ENCODE measurements around the gene ARFGEF3.
"Not testable (repeated sequence)": the region's sequence is repeated elsewhere in the genome, so short reads cannot be mapped to it uniquely, and the experiment has no call there.

The ARFGEF3 gene

DNA sequence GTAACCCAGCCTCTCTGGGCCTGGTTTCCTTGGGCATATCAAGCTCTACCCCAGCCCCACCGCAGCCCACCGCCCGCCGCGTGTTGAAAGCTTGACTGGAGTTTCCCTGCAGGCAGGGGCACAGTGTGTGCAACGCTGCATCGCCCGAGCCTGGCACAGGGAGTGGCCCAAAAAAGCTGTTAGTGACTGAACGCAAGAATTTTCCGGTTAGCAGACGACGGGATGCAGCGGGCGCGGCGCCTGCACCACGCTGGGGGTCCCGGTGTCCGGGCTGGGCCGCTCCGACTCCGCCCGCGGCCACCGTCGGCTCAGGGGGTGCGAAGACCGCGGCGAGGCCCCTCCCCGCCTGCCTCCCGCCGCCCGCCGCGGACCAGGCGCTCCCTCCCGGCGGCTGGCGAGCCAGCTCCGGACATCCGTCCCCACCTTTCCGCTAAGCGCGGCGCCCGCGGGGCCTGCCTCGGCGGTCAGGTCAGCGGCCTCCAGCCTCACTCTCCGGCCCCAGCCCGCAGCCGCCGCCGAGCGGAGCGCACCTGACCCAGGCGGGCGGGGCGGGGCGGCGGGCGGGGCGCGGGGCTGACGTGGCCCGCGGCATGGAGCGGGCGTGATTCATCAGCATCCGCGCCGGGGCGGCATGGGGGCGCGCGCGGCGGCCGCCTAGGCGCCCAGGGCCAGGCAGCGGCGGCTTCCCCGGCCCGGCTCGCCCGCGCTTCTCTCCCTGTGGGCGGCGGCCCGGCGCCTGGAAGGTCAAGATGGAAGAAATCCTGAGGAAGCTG, at the start of gene ARFGEF3:
Gene ARFGEF3 (plus strand): TSS at position 602 of the 773 bp plus-strand sequence. CDS start 148 bp downstream, at position 750.
- peak within 1 kb of the TSS; percentile 3 for H3K27ac Mint-ChIP-seq
- H3K27me3 Mint-ChIP-seq (ENCODE audit: low read depth), result peaks cover 57% of the 10 kb centered on the region
- no peaks in the 10 kb centered on the region for H3K9me3 Mint-ChIP-seq
- peaks cover 5% of the 10 kb centered on the region for H3K36me3 Mint-ChIP-seq (ENCODE audit: low read depth)
- H3K4me1 Mint-ChIP-seq (ENCODE audit: low read depth), result peaks cover 10% of the 10 kb centered on the region
- peak within 1 kb of the TSS; percentile 49 for H3K4me3 Mint-ChIP-seq

GRCh38 chr6:138113588-138114210, 48.0 kb upstream of the ARFGEF3 start:
- Mint-ChIP-seq H3K27ac (no peak overlapping the region), H3K4me3 (no peak overlapping the region), H3K4me1 (ENCODE audit: low read depth) (peaks cover 10% of the 10 kb centered on the region), H3K9me3 (no peaks in the 10 kb centered on the region), H3K36me3 (ENCODE audit: low read depth) (no peaks in the 10 kb centered on the region), H3K27me3 (ENCODE audit: low read depth) (peaks cover 44% of the 10 kb centered on the region)

DNA sequence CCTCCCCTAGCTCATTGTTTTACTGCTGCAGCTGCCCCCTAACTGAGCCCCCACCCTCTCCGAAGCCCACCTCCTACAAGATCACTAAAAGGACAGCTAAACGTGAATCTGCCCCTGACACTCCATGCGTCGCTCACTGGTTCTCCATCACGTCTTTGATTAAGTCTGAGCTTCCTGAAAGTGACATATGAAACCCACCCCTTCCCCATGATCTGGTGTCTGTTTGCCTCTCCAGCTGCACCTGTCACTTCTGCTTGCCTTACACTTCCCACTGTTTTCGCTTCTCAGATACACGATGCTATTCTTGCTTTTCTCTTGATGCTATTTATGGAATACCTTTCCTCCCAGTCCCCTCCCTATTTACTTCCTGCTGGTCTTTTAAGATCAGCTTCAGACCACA, 46.5 kb upstream of the ARFGEF3 start:
- H3K27me3 Mint-ChIP-seq (ENCODE audit: low read depth), result peaks cover 45% of the 10 kb centered on the region
- peaks cover 7% of the 10 kb centered on the region for H3K4me1 Mint-ChIP-seq (ENCODE audit: low read depth)
- H3K4me3 Mint-ChIP-seq, result no peak overlapping the region
- H3K27ac Mint-ChIP-seq, result no peak overlapping the region
- no peaks in the 10 kb centered on the region for H3K9me3 Mint-ChIP-seq
- no peaks in the 10 kb centered on the region for H3K36me3 Mint-ChIP-seq (ENCODE audit: low read depth)

GRCh38 chr6:138115877-138116660, 45.7 kb upstream of the ARFGEF3 start:
- Mint-ChIP-seq H3K27me3 (ENCODE audit: low read depth) (peaks cover 43% of the 10 kb centered on the region), H3K4me3 (no peak overlapping the region), H3K9me3 (no peaks in the 10 kb centered on the region), H3K4me1 (ENCODE audit: low read depth) (peaks cover 7% of the 10 kb centered on the region), H3K27ac (no peak overlapping the region), H3K36me3 (ENCODE audit: low read depth) (no peaks in the 10 kb centered on the region)

DNA sequence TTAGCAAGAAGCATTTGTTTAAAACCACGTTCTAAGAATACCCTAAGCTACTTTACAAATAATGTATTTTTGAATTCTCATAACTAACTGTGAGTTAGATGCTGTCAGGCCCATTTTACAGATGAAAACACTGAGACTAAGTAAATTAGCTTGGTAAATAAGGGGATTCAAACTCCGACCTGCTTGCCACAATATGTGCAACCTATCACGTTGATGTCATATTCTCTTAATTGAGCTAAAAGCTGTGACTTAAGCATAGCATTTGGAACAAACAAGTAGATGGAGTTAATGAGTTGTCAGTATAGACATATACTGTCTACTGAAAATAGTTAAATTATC, 45.1 kb upstream of the ARFGEF3 start:
- no peaks in the 10 kb centered on the region for H3K36me3 Mint-ChIP-seq (ENCODE audit: low read depth)
- peaks cover 43% of the 10 kb centered on the region for H3K27me3 Mint-ChIP-seq (ENCODE audit: low read depth)
- H3K9me3 Mint-ChIP-seq, result no peaks in the 10 kb centered on the region
- no peak overlapping the region for H3K27ac Mint-ChIP-seq
- peaks cover 7% of the 10 kb centered on the region for H3K4me1 Mint-ChIP-seq (ENCODE audit: low read depth)
- no peak overlapping the region for H3K4me3 Mint-ChIP-seq

DNA sequence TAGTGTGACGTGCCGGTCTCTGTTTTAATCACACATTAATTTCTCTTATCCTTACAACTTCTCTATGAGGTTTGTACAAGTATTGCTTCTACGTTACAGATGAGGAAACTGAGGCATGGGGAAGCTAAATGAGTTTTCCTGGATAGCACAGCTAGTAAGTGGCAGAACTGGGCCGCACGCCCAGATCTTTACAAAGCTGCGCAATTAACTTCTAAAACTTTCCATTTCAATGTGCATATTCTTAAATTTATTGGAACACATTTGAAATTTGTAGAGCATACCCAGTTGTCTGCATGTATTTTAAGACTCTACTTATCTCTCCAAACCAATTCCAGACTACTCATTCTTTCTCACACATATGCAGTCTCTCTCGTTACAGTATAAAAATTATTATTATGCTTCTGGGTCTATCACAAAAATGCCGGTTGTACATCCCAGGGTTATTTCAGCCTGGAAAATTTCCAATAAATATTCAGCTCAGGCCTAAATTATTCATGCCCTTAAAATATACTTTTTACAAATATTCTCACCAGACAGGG, 44.3 kb upstream of the ARFGEF3 start:
- Mint-ChIP-seq H3K9me3 (no peaks in the 10 kb centered on the region), H3K27ac (no peak overlapping the region)

DNA sequence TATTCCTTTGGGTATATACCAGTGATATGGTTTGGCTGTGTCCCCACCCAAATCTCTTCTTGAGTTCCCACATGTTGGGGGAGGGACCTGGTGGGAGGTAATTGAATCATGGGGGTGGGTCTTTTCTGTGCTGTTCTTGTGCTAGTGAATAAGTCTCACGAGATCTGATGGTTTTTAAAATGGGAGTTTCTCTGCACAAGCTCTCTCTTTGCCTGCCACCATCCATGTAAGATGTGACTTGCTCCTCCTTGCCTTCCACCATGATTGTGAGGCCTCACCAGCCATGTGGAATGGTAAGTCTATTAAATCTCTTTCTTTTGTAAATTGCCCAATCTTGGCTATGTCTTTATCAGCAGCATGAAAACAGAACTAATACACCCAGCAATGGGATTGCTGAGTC, 42.5 kb upstream of the ARFGEF3 start:
- H3K36me3 Mint-ChIP-seq (ENCODE audit: low read depth); H3K4me1 Mint-ChIP-seq (ENCODE audit: low read depth); H3K27ac Mint-ChIP-seq; H3K9me3 Mint-ChIP-seq; H3K4me3 Mint-ChIP-seq: not testable (repeated sequence)
- H3K27me3 Mint-ChIP-seq (ENCODE audit: low read depth), result peaks cover 49% of the 10 kb centered on the region

More for the DNA sequence above, 44.3 kb upstream of the ARFGEF3 start:
- peaks cover 49% of the 10 kb centered on the region for H3K27me3 Mint-ChIP-seq (ENCODE audit: low read depth)
- H3K4me1 Mint-ChIP-seq (ENCODE audit: low read depth), result peaks cover 7% of the 10 kb centered on the region
- H3K4me3 Mint-ChIP-seq, result no peak overlapping the region
- H3K36me3 Mint-ChIP-seq (ENCODE audit: low read depth), result no peaks in the 10 kb centered on the region

- Mint-ChIP-seq H3K9me3 (peaks cover 4% of the 10 kb centered on the region), H3K27me3 (ENCODE audit: low read depth) (peaks cover 49% of the 10 kb centered on the region), H3K36me3 (ENCODE audit: low read depth) (no peaks in the 10 kb centered on the region), H3K27ac (no peak overlapping the region), H3K4me1 (ENCODE audit: low read depth) (peaks cover 7% of the 10 kb centered on the region), H3K4me3 (no peak overlapping the region)
Observed at GRCh38 chr6:138119976-138120375, 41.8 kb upstream of the ARFGEF3 start.

DNA sequence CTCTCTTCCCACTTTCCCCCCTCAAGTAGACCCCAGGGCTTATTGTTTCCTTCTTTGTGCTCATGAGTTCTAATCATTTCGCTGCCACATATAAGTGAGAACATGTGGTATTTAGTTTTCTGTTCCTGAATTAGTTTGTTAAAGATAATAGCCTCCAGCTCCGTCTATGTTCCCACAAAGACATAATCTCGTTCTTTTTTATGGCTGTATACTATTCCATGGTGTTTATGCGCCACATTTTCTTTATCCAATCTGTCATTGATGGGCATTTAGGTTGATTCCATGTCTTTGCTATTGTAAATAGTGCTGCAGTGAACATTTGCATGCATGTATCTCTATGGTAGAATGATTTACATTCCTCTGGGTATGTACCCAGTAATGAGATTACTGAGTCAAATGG, 37.6 kb upstream of the ARFGEF3 start:
- Mint-ChIP-seq H3K36me3 (ENCODE audit: low read depth) (no peaks in the 10 kb centered on the region), H3K4me1 (ENCODE audit: low read depth) (no peaks in the 10 kb centered on the region), H3K9me3 (peaks cover 4% of the 10 kb centered on the region), H3K27ac (no peak overlapping the region), H3K4me3 (no peak overlapping the region), H3K27me3 (ENCODE audit: low read depth) (peaks cover 41% of the 10 kb centered on the region)

DNA sequence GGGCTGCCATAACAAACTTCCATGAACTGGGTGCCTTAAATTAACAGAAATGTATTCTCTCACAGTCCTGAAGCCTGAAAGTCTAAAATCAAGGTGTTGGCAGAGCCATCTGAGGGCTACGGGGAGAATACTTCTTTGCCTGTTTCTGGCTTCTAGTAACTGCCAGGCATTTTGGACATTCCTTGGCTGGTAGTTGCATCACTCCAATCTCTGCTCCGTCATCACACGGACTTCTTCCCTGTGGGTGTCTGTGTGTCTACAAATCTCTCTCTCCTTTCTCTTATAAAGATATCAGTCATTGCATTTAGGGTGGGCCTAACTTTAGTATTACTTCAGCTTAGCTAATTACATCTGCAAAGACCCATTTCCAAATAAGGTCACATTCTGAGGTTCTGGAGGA, 33.6 kb upstream of the ARFGEF3 start:
- no peak overlapping the region for H3K4me3 Mint-ChIP-seq
- peaks cover 4% of the 10 kb centered on the region for H3K9me3 Mint-ChIP-seq
- H3K4me1 Mint-ChIP-seq (ENCODE audit: low read depth), result no peaks in the 10 kb centered on the region
- peaks cover 16% of the 10 kb centered on the region for H3K27me3 Mint-ChIP-seq (ENCODE audit: low read depth)
- no peaks in the 10 kb centered on the region for H3K36me3 Mint-ChIP-seq (ENCODE audit: low read depth)
- H3K27ac Mint-ChIP-seq, result no peak overlapping the region

DNA sequence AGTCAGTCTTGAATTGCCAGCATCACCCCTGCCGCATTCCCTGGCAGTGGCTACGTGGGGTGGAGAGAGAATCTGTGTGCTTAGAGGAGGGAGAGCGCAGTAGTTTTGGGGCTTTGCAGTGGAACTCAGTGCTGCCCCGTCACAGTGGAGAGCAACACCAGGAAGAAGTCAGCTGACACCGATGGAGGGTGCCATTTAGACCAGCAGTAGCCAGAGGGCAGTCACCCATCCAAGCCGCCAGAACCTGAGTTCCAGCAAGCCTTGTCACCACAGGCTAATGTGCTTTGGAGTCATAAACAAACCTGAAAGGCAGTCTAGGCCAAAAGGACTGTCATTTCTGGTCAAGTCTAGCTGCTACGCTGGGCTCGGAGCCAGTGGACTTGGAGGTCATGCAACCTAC, 32.5 kb upstream of the ARFGEF3 start:
- peaks cover 13% of the 10 kb centered on the region for H3K27me3 Mint-ChIP-seq (ENCODE audit: low read depth)
- H3K4me3 Mint-ChIP-seq, result no peak overlapping the region
- H3K9me3 Mint-ChIP-seq, result peaks cover 1% of the 10 kb centered on the region
- no peaks in the 10 kb centered on the region for H3K4me1 Mint-ChIP-seq (ENCODE audit: low read depth)
- H3K36me3 Mint-ChIP-seq (ENCODE audit: low read depth), result no peaks in the 10 kb centered on the region
- no peak overlapping the region for H3K27ac Mint-ChIP-seq

DNA sequence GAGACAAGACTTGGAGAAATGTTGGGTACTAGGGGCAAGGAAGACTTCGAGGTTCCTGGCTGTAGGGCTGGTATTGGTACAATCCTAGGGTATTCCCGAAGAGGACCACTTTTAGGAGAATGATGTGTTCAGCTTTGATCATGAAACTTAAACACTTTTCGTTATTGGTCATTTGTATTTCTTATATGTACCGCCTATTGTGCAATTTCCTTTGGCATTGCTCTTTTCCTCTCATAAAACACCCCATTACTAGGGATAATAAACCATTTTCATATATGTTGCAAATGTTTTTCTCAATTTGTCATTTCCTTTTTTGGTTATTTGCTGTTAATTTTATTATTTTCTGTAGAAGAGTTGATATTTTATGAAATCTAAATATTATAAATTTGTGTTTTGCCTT, 18.9 kb upstream of the ARFGEF3 start:
- Mint-ChIP-seq H3K36me3 (ENCODE audit: low read depth) (no peaks in the 10 kb centered on the region), H3K27ac (no peak overlapping the region), H3K9me3 (no peaks in the 10 kb centered on the region), H3K4me3 (no peak overlapping the region), H3K27me3 (ENCODE audit: low read depth) (peaks cover 36% of the 10 kb centered on the region), H3K4me1 (ENCODE audit: low read depth) (no peaks in the 10 kb centered on the region)

DNA sequence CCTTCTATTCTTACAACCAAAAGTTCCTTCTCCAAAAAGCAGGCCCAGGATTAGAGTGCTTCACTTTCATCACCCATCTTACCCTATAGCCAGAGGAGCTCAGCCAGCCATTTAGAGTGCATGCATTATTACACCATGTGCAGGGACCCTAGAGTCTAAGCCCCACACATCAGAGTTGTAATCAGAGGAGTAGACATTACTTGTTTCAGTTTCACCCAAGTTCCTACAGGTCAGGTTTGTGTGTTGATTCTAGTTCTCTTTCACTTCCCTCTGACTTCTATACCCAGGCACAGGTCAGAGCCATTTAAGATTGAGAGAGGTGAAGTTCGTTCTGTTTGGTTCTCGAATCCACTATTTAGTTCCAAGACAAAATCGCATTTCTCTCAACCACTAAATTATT, 16.3 kb upstream of the ARFGEF3 start:
- Mint-ChIP-seq H3K4me3 (no peak overlapping the region), H3K27ac (no peak overlapping the region), H3K9me3 (no peaks in the 10 kb centered on the region), H3K27me3 (ENCODE audit: low read depth) (peaks cover 39% of the 10 kb centered on the region), H3K36me3 (ENCODE audit: low read depth) (no peaks in the 10 kb centered on the region), H3K4me1 (ENCODE audit: low read depth) (no peaks in the 10 kb centered on the region)

DNA sequence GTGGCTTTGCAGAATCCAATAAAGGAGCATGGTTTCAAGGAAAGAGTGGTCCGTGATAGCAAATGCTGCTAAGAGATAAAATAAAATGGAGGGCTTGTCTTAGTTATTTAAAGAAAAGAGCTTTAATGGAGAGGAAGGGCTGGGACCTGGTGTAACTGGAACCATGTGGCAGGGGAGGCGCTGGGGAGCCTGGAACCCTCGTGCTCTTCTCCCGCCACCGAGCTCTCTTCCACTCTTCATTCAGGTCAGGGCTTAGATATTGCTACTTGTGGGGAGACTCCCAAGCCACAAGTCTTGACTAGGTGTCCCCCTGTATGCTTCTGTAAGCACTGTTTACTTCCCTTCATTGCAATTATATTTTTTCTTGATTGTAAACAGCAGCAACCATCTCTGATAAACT, 15.2 kb upstream of the ARFGEF3 start:
- H3K36me3 Mint-ChIP-seq (ENCODE audit: low read depth), result no peaks in the 10 kb centered on the region
- no peak overlapping the region for H3K27ac Mint-ChIP-seq
- no peaks in the 10 kb centered on the region for H3K4me1 Mint-ChIP-seq (ENCODE audit: low read depth)
- peaks cover 39% of the 10 kb centered on the region for H3K27me3 Mint-ChIP-seq (ENCODE audit: low read depth)
- H3K4me3 Mint-ChIP-seq, result no peak overlapping the region
- H3K9me3 Mint-ChIP-seq, result no peaks in the 10 kb centered on the region

DNA sequence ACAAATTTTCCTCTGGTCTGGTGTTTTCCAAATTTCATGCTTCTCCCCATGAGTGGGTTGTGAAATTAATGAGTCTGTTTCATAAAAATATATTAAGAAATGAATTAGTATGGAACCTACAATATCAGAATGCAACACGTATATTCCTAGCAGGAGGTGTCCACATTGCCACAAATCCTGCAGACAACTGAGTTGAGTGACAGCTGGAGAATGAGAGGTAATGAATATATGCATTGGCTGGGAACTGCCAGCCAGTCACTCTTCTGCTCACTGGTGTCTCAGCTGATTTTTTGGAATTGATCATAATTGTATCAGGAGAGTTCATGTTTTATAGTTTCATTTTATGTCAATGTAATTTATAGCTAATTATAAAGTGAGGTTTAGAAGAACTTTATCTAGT, 6.3 kb upstream of the ARFGEF3 start:
- no peaks in the 10 kb centered on the region for H3K36me3 Mint-ChIP-seq (ENCODE audit: low read depth)
- H3K4me1 Mint-ChIP-seq (ENCODE audit: low read depth), result no peaks in the 10 kb centered on the region
- peaks cover 10% of the 10 kb centered on the region for H3K9me3 Mint-ChIP-seq
- peaks cover 55% of the 10 kb centered on the region for H3K27me3 Mint-ChIP-seq (ENCODE audit: low read depth)
- H3K4me3 Mint-ChIP-seq, result no peak overlapping the region
- no peak overlapping the region for H3K27ac Mint-ChIP-seq
